Thyroid gland (tissue), 4 donors: ENCODE results near the gene SLC8B1.

Experiments
- CTCF ChIP-seq, 6 experiments: fragments of 200-600 bp in 3 of 6; fragments of 450-650 bp in 3 of 6; sonication (generic) in 3 of 6; IDR thresholded peaks; one replicate each; pipeline ENCODE4 v1.5.1; 2016 to 2019; ENCODE audit warnings: antibody characterized with exemption in 6 of 6, mild to moderate bottlenecking in 2 of 6, inconsistent platforms in 1 of 6, moderate library complexity in 1 of 6
- POLR2A ChIP-seq, 2 donors: fragments of 450-650 bp; IDR thresholded peaks; one replicate each; pipeline ENCODE4 v1.6.1; 2017; ENCODE audit warnings: antibody characterized with exemption in 2 of 2, mild to moderate bottlenecking in 2 of 2, moderate library complexity in 1 of 2

DNA sequence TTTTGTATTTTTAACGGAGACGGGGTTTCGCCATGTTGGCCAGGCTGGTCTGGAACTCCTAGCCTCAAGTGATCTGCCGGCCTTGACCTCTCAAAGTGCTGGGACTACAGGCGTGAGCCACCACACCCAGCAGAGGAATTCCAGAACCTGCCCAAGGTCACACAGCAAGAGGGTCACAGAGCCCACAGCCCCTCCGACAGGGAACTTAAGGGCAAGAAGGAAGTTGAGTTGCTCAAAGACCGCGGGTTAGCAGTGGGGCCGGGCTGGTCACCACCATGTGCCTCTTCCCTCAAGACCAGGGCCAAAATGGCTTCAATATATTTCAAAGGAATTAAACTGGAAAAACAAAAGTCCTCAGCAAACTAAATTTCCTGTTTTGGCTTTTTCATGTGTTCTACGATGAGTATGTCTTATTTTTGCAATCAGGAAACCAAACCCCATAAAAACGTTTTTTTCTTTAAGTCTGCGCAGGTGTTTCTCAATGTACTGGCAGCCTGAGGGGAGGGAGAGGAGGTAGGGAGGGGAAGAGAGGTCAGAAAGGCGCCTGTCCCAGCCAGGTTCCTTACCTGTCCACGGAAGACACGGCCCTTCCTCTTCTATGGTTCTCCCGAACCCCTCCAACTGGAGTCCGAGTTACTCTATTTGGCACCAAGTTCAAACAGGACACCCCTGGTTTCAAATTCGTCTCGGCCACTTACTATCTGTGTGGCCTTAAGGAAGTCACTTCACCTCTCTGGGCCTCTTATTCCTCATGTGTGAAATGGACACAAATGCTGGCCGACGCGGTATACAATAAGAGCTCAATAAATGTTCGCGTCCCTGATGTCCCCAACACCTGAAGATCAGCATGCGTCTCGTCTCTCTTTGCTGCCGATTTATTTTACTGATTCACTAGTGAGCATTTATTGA is 778 bp downstream of the SLC8B1 start:
- TF ChIP-seq CTCF (IDR thresholded peaks at IDR 0.05) = no peak
- TF ChIP-seq POLR2A (IDR thresholded peaks at IDR 0.05) = no peak
